Parathyroid adenoma (tissue), 2 donors: Measurements from ENCODE around the gene CACNA1D.

Source experiments
- H2AFZ ChIP-seq: fragments of 300-600 bp; sonication (generic); one replicate; pipeline ENCODE4 v1.7.0; 2017; ENCODE audit warnings: antibody characterized with exemption, mild to moderate bottlenecking
- H3K27ac ChIP-seq: fragments of 300-600 bp; sonication (generic); one replicate; pipeline ENCODE4 v1.7.0; 2017
- H3K27me3 ChIP-seq: fragments of 300-600 bp; sonication (generic); one replicate; pipeline ENCODE4 v1.7.0; 2017; ENCODE audit warnings: low read length; ENCODE audit not compliant: control insufficient read depth, insufficient read depth
- H3K36me3 ChIP-seq: fragments of 300-600 bp; sonication (generic); one replicate; pipeline ENCODE4 v1.7.0; 2017; ENCODE audit warnings: low read length; ENCODE audit not compliant: control insufficient read depth, insufficient read depth
- H3K4me1 ChIP-seq: fragments of 300-600 bp; sonication (generic); one replicate; pipeline ENCODE4 v1.7.0; 2017; ENCODE audit warnings: control low read depth
- H3K4me2 ChIP-seq: fragments of 300-600 bp; sonication (generic); one replicate; pipeline ENCODE4 v1.7.0; 2017; ENCODE audit warnings: low read length
- H3K4me3 ChIP-seq: fragments of 300-600 bp; sonication (generic); one replicate; pipeline ENCODE4 v1.7.0; 2017; ENCODE audit warnings: low read depth, low read length
- H3K79me2 ChIP-seq: fragments of 300-600 bp; sonication (generic); one replicate; pipeline ENCODE4 v1.7.0; 2017; ENCODE audit warnings: control low read depth
- H3K9ac ChIP-seq: fragments of 300-600 bp; sonication (generic); one replicate; pipeline ENCODE4 v1.7.0; 2017; ENCODE audit warnings: mild to moderate bottlenecking
- H3K9me3 ChIP-seq: fragments of 300-600 bp; sonication (generic); one replicate; pipeline ENCODE4 v1.7.0; 2017; ENCODE audit warnings: low read length; ENCODE audit not compliant: control insufficient read depth
- CTCF ChIP-seq: fragments of 300-600 bp; sonication (generic); IDR thresholded peaks from one replicate; pipeline ENCODE4 v1.7.0; 2017; ENCODE audit warnings: antibody characterized with exemption, mild to moderate bottlenecking
- donor health status: primary hyperparathyroidism.

The CACNA1D gene

GRCh38 chr3:53704363-53704725 is 209.9 kb downstream of the CACNA1D start:
- no peak overlapping the region for H3K27ac ChIP-seq
- H3K4me2 ChIP-seq, result no peak overlapping the region
- no peak overlapping the region for H3K4me3 ChIP-seq
- H3K9me3 ChIP-seq, result no peaks in the 10 kb centered on the region
- H3K9ac ChIP-seq, result no peak overlapping the region
- no peaks in the 10 kb centered on the region for H3K4me1 ChIP-seq
- no peaks in the 10 kb centered on the region for H3K27me3 ChIP-seq
- TF ChIP-seq CTCF, result no peak
- no peaks in the 10 kb centered on the region for H3K36me3 ChIP-seq
- no peak overlapping the region for H2AFZ ChIP-seq
- H3K79me2 ChIP-seq, result no peaks in the 10 kb centered on the region

GRCh38 chr3:53705024-53705745 is 210.8 kb downstream of the CACNA1D start:
- Histone ChIP-seq H3K9ac (no peak overlapping the region), H3K27ac (no peak overlapping the region), H3K79me2 (no peaks in the 10 kb centered on the region), H3K4me3 (no peak overlapping the region), H3K9me3 (no peaks in the 10 kb centered on the region), H3K4me2 (no peak overlapping the region), H3K36me3 (no peaks in the 10 kb centered on the region), H3K4me1 (peaks cover 4% of the 10 kb centered on the region), H3K27me3 (no peaks in the 10 kb centered on the region), H2AFZ (no peak overlapping the region)
- no peak for TF ChIP-seq CTCF

- TF ChIP-seq CTCF, result no peak
- Histone ChIP-seq H3K27me3 (no peaks in the 10 kb centered on the region), H3K27ac (no peak overlapping the region), H3K4me3 (no peak overlapping the region), H3K36me3 (no peaks in the 10 kb centered on the region), H3K9me3 (no peaks in the 10 kb centered on the region), H3K4me2 (no peak overlapping the region), H3K4me1 (peaks cover 6% of the 10 kb centered on the region), H3K9ac (no peak overlapping the region), H2AFZ (no peak overlapping the region), H3K79me2 (no peaks in the 10 kb centered on the region)
These were observed 211.4 kb downstream of the CACNA1D start for GRCh38 chr3:53705774-53706173.

- Histone ChIP-seq H3K36me3 (no peaks in the 10 kb centered on the region), H2AFZ (no peak overlapping the region), H3K9me3 (no peaks in the 10 kb centered on the region), H3K27ac (no peak overlapping the region), H3K9ac (no peak overlapping the region), H3K27me3 (no peaks in the 10 kb centered on the region), H3K4me3 (no peak overlapping the region), H3K4me1 (peaks cover 6% of the 10 kb centered on the region), H3K79me2 (no peaks in the 10 kb centered on the region), H3K4me2 (no peak overlapping the region)
- TF ChIP-seq CTCF, result no peak
These were observed 212.8 kb downstream of the CACNA1D start for GRCh38 chr3:53707222-53707621.

GRCh38 chr3:53708001-53708621 is 213.7 kb downstream of the CACNA1D start:
- H3K9me3 ChIP-seq, result no peaks in the 10 kb centered on the region
- H3K4me3 ChIP-seq, result no peak overlapping the region
- no peaks in the 10 kb centered on the region for H3K36me3 ChIP-seq
- H3K27me3 ChIP-seq, result no peaks in the 10 kb centered on the region
- no peak overlapping the region for H3K4me2 ChIP-seq
- peaks cover 6% of the 10 kb centered on the region for H3K4me1 ChIP-seq
- no peak overlapping the region for H2AFZ ChIP-seq
- no peak overlapping the region for H3K27ac ChIP-seq
- no peaks in the 10 kb centered on the region for H3K79me2 ChIP-seq
- TF ChIP-seq CTCF, result no peak
- no peak overlapping the region for H3K9ac ChIP-seq
